NOMO-1 treated with DMSO at 0.1 percent for 48 hours (cell line): ENCODE results near the gene CRK.

Experiments used
- DNase-seq: peaks from one replicate; lab custom pipeline; 2025; ENCODE audit not compliant: unreplicated experiment; lab: John Stamatoyannopoulos, UW

Gene CRK

GRCh38 chr17:1455797-1456599, at the start of gene CRK:
CRK (minus strand) TSS chr17:1456232; CDS start chr17:1456117, 115 bp downstream.
- peak; percentile 87 for DNase-seq

DNA sequence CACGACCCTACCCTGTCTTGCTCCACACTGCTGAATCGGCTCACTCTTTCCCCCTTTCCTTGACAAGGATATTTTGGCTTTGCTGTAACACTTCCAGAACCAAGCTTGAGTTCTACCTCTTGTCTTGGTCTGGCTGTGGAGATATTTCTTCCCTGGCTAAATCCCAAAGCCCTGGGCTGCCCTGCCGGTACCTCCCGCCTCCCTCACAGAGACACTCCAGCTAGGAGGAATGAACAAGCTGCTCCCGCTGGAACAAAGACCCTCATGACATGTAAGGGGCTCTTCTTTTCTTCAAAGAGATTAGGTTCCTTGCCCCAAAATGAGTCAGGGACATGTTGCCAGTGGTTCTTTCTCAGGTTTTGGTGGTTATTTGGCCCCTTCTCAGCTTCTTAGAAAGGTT, 49.6 kb upstream of the CRK start:
- no peak for DNase-seq

DNA sequence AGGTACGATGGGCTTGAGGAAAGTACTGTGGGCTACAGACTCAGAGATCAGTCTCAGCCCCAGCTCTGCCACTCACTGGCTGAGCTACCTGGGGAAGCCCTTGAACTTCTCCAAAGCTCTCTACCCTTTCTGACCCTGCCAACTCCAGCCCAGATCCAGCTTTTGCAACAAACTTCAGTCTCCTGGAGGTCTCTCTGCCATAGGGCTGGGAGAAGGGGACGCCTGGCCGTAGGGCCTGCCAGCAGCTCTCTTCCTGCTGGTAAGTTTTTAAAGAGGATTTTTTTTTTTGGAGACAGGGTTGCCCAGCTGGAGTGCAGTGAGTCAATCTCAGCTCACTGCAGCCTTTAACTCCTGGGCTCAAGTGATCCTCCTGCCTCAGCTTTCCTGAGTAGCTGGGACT, 48.8 kb upstream of the CRK start:
- DNase-seq = no peak

GRCh38 chr17:1503699-1504098, 47.7 kb upstream of the CRK start:
- DNase-seq = no peak

DNA sequence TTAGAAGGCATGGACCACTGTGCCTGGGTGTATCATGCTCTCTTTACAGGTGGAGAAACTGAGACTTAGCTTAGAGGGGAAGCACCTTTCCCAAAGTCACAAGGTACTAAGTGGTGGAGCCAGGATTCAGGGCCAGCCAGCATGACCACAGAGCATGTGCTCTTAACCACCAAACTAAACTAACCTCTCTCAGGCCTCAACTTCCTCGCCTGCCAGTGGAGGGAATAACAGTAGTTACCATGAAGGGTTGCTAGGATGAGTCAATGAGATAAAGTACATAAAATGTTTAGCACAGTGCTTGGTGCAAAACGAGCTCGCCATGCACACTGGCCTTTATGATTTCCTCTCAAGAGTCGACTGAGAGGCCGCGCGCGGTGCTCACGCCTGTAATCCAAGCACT, 42.8 kb upstream of the CRK start:
- DNase-seq = peak; percentile 37

DNA sequence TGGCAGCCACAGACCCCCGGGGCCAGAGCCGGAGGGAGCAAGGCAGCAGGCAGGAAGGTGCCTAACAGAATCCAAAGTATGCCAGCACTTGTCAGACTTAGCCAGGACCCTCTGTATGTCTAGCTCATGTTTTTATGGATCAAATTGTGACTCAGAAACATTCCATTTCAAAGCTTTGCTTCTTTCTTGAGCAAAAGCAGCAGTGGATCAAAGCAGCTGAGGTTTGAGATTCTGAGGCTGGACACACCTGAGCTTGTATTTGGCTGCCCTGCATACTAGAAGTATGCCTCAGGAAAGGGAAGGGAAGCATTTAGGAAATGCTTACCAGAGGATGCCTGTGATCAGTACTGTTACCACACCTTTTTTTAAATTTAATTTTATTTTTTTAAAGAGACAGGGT, 42.2 kb upstream of the CRK start:
- DNase-seq = no peak

- no peak for DNase-seq
Measured at GRCh38 chr17:1497831-1498230, 41.8 kb upstream of the CRK start.

DNA sequence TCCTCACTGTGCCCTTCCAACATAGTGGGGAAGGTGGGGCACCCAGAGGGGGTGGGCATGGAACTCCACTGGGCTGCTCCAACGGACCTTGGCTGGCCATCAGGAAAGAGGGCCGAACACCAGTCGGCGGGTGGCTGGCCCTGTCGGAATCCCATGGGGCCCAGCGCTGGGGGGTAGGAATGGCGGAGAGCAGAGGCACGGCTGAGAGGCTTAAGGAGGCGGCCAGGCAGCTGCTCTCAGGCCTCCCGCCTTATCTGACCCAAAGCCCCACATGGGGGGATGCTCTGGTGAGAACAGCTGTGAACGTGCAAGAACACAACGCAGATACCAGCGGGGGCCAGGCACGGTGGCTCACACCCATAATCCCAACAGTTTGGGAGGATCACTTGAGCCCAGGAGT, 40.8 kb upstream of the CRK start:
- no peak for DNase-seq

GRCh38 chr17:1495265-1495989, 39.4 kb upstream of the CRK start:
- DNase-seq = no peak

- DNase-seq = no peak
Measured at GRCh38 chr17:1494736-1495253, 38.8 kb upstream of the CRK start.

GRCh38 chr17:1494203-1494602, 38.2 kb upstream of the CRK start:
- DNase-seq = no peak

DNA sequence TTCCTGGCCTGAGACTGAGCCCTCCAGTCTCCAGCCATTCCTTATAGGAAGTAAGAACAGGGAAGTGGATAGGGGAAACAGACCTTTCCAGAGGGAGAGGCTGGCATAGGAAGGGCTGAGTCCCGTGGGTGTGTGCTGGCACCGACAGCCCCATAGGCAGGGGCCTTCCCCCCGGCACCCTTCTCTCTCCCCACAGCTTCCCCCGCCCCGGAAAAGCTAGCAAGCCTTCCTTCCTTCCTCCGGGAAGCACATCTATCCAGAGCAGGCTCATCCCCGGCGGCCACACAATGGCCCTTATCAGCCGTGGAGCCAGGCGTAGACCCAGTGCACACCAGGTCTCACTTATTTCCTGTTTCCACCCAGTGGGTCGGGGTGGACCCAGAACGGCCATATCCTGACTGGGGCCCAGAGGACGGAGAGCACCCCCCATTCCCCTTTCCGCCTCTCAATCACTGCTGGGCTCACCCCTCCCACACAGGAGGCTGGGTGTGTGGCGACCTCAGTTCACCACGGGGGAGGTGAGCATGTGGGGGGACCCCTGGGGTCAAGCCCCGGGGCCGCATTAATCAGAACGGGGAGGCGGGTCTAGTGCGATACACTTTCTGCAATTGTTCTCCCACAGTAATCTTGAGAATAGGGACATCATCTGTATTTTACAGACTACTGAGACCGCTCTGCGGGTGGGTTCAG, 37.4 kb upstream of the CRK start:
- no peak for DNase-seq

DNA sequence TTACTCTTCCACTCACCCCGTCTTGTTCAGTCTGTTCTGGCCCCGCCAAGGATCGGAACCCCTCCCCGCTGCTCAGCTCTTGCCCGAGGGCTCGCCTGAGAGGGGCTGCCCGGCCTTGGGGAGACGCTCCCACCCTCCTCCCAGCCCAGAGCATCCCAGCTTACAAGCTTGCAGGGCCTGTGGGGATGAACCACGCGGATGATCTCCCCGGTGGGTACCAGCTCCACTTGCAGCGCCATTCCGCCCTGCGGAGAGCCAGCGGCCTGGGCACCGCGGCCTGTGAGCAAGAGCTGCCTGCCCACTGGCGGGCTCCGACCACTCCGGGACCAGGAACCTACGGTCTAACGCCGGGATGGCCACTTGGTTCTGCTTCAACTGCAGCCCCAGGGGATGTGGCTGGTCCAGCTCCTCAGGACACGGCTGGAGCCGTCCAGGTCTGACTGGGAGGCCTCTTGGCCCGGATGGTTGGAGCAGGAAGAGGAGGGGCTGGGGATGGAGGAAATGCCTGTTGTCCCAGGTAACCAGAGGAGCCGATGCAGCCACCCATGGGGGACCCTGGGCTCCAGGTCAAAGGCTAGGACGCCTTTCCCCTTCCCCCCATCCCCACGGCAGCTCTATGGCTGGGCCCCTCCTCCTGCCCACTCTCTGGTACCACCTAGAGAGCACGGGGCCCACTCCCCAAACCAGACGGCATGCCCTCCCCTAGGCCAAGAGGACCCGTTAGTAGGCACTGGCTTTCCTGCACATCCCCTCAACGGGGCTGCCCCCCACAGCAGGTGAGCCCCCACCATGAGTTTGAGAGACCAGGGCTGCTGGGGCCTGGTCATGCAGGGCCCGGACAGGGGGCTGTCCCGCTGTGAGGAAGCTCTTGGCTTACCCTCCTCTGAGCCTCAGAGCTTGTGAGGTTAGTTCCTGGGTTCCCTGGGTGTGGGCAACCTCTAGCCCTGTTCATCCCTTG, 36.5 kb upstream of the CRK start, which contains the start of gene MYO1C:
MYO1C (minus strand) TSS at position 438 of the 958 bp plus-strand sequence; CDS start at position 239, 199 bp downstream.
- no peak for DNase-seq

GRCh38 chr17:1491443-1492248, 35.6 kb upstream of the CRK start:
- DNase-seq = peak; percentile 37

GRCh38 chr17:1490643-1491442, 34.8 kb upstream of the CRK start:
- DNase-seq = peak; percentile 50

DNA sequence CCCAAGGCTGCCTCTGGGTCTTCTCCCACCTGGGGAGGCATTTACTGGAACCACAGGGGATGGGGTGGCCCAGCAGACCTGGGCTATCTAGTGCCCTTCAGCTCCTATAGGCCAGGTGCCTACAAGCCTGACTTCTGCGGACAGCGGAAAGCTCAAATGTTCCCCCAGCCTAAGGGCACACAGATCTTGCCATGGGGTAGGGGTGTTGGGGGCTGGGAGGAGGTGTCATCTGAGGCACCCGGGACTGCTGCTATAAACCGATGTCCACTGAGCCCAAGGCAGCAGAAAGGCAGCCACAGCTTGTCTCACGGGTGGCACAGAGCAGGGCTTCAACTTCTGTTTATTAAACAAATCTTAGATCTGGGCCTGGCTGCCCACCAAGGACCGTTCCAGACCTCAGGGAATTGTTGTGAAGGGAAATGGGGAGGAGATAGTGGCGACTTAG, 32.8 kb upstream of the CRK start:
- no peak for DNase-seq

DNA sequence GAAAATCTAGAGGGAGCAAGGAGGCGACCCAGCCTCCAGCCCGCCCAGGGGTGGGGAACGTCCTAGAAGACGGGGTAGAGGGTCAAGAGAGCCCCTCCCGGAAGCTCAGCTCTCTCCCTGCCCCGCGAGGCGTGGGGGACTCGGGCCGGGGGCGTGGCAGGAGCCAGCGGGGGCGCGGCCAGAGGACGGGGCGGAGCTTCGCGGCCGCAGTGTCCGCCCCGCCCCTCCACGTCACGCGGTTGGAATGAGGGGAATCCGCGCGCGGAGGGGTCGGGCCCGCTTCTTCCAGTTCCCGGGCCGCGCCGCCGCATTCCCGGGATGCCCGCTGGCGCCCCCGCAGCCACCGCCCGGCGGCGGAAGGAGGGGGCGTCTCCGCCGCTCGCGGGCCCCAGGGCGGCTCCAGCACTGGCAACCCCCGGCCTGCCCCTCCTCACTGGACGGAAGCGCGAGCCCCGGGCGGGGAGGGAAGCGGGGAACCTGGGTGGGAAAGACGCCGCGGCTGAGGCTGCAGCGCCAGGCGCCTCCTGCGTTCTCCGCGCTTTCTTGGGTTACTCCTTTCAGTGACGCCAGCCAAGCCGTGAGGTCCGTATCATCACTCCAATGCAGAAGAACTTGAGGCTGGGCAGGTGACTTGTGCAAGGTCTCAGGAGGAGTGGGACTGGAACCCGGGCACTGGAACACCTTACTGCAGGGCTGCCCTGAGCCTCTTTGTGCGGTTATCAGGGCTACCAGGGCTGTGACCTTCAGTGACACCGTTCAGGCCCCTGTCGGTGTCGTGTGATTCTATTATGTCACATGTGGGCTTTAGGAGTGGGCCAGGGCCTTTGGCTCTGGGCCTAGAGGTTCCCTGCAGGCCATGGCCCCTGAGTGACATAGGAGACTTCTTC, 32.1 kb upstream of the CRK start:
- DNase-seq = peak; percentile 56
